ENCODE results near the gene SNAP47.
"Not testable (repeated sequence)": the region's sequence is repeated elsewhere in the genome, so short reads cannot be mapped to it uniquely, and the experiment has no call there.

Gene SNAP47, protein sequence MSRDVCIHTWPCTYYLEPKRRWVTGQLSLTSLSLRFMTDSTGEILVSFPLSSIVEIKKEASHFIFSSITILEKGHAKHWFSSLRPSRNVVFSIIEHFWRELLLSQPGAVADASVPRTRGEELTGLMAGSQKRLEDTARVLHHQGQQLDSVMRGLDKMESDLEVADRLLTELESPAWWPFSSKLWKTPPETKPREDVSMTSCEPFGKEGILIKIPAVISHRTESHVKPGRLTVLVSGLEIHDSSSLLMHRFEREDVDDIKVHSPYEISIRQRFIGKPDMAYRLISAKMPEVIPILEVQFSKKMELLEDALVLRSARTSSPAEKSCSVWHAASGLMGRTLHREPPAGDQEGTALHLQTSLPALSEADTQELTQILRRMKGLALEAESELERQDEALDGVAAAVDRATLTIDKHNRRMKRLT

DNA sequence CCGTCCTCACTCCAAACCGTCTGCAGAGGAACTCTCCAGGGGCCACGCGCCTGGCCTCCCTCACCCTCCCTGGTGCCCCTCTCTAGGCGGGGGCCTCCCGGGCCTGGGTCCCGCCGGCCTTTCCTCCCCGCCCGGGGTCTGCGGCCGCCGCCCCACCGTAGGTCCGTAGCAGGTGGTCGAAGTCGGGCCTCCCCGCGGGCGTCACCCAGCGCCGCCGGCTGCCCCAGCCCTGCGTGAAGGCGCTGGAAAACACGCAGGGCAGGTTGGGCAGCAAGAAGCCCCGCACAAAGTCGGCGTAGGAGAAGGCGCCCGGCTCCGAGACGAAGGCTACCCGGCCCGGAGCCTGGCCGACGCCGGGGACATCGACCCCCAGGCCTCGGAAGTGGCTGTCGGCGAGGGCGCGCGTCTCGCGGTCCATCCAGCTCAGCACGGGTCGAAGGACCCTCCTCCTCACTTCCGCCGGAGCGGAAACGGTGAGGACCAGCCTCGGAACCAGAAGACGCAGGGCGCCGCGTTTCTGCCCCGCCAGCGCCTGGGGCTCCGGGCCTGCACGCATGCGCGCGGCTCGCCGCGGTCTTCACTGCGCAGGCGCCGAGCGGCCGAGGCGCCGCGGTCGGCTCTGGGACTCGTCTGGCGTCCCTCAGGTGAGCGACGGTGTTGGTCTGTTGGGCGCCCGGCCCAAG lies at the start of gene SNAP47, which contains the start of gene JMJD4:
SNAP47 (plus strand) TSS at position 580 of the 683 bp plus-strand sequence. CDS start 12,302 bp downstream, outside the sequence.
JMJD4 (minus strand) TSS at position 447 of the 683 bp plus-strand sequence; CDS start at position 418, 29 bp downstream.
- peak; percentile 88 for DNase-seq

DNA sequence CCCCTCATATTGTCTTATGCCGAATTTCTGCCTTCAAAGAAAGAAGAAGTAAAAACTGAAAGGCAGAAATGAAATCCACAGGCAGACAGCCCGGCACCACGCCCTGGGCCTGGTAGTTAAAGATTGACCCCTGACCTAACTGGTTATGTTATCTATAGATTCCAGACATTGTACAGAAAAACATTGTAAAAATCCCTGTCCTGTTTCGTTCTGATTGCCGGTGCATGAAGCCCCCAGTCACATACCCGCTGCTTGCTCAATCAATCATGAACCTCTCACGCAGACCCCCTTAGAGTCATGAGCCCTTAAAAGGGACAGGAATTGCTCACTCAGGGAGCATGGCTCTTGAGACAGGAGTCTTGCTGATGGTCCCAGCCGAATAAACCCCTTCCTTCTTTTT lies 49.4 kb upstream of the SNAP47 start:
- DNase-seq: no peak

DNA sequence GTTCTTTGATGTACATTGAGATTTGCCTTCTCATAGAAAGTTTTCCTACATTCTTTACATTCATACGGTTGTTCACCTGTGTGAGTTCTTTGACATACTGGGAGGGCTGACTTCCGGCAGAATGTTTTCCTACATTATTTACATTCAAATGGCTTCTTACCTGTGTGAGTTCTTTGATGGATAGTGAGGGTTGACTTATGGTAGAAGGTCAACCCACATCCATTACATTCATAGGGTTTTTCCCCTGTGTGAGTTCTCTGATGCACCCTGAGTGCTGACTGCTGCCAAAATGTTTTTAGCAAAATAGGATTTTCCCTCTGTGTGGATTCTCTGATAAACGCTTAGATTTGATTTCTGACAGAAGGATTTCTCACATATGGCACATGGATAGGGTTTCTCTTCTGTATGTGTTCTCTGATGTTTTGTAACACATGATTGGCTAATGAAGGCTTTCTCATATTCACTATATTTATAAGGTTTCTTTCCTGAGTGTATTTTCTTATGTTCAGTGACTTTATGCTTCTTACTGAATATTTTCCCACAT lies 37.8 kb upstream of the SNAP47 start:
- no peak for DNase-seq

DNA sequence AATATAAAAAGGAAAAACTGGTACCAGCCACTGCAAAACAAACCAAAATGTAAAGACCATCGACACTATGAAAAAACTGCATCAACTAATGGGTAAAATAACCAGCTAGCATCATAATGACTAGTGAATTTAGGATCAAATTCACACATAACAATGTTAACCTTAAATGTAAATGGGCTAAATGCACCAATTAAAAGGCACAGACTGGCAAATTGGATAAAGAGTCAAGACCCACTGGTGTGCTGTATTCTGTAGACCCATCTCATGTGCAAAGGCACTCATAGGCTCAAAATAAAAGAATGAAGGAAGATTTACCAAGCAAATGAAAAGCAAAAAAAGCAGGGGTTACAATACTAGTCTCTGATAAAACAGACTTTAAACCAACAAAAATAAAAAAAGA lies 33.6 kb upstream of the SNAP47 start:
- not testable (repeated sequence) for DNase-seq

DNA sequence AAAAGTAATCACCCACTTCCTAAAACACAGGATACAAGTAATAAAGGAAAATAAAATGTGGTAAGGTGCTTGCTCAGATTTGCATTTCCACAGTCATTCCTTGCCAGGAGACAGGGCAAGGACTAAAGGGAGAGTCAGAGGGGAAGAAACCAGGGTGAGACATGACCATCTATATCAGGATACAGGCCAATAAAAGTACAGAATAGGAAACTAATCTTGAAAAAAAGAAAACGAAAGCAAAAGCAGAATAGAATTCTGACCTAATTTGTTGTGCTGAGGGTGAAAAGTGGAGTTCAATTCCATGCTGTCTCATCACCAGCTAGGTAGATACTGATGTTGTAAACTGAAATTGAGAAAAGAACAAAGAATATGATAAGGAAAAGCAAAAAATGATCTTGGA lies 27.4 kb upstream of the SNAP47 start:
- DNase-seq: no peak

DNA sequence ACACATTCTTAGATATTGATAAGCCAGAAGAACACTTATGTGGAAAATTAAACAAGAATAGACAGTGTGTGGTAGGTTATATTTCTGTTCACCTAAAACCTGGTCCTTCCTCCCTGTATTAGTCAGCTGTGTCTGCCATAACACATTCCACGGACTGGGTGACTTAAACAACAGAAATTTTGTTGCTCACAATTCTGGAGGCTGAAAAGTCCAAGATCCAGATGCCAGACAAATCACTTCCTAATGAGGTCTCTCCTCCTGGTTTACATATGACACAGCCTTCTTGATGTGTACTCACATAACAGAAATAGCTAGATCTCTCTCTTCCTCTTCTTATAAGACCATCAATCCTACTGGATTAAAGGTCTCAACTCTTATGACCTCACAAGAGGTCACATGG lies 25.8 kb upstream of the SNAP47 start:
- no peak for DNase-seq

DNA sequence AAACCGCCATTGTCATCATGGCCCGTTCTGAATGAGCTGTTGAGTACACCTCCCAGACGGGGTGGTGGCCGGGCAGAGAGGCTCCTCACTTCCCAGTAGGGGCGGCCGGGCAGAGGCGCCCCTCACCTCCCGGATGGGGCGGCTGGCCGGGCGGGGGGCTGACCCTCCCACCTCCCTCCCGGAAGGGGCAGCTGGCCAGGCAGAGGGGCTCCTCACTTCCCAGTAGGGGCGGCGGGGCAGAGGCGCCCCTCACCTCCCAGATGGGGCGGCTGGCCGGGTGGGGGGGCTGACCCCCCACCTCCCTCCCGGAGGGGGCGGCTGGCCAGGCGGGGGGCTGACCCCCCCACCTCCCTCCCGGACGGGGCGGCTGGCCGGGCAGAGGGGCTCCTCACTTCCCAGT lies 24.8 kb upstream of the SNAP47 start:
- not testable (repeated sequence) for DNase-seq

DNA sequence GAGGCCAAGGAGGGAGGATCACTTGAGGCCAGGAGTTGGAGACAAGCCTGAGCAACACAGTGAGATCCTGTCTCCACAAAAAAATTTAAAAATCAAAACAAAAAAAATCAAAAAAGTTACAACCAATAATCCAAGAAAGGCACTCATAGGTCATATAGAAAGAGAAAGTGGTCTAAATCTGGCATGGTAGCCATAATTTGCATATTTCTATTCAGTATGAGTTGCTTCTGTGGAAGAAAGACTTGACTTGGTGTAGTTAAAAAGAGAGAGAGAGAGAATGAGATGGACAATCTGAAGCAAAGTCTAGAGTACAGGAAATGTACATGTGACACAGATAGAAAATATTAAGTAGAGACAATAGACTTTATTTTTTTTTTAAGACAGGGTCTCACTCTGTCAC lies 22.6 kb upstream of the SNAP47 start:
- no peak for DNase-seq

DNA sequence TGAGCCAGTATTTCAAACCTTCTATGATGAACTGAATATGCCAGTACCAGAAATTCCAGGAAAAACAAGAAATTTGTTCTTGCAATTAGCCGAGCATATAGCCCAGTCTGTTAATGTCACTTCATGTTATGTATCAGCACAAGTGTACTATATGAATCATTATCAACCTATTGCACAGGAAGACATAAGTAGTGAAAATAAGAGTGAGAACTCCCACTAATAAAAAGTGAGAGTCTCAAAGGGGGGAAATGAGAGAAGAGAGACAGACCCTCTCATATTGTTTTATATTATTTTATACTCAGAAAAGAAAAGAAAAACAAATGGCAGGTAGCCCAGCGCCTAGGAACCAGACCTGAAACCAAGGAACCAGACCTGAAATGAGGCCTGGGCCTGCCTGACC lies 16.3 kb upstream of the SNAP47 start:
- DNase-seq: no peak

DNA sequence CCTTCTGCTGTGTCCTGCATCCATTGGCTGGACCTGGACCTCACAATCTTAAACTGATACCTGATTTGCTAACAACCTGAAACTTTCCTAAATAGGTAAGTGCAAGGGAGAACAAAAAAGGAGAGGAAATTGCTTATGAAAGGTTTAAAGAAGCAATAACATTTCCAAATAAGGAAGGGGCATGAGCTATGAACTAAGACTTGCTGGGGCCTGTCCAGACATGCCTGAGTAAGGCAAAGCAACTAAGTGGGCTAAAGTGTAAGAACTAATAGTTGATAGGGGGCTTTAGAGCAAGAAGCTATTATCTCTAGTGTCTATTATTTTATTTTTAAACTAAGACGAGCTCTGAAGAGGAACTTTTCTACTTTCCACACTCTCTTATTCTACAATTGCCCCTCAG lies 11.8 kb upstream of the SNAP47 start:
- DNase-seq: no peak

DNA sequence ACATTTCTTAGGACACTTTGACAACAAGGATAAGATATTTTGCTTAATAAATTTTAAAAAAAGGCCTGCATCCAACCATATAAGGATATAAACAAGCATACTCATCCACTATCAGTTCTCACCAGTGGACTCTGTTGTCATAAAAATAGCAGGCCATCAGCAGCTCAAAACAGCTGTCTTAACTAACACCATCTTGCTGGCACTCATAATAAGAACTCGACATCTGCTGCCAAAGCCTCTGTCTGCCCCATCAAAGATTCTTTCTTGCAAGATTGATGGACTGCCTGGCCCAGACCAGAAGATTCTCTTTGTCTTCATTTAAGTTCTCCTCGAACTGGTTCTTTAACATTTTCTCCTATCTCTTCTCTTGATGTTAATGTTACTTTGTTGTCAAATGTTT lies 10.2 kb upstream of the SNAP47 start:
- no peak for DNase-seq

DNA sequence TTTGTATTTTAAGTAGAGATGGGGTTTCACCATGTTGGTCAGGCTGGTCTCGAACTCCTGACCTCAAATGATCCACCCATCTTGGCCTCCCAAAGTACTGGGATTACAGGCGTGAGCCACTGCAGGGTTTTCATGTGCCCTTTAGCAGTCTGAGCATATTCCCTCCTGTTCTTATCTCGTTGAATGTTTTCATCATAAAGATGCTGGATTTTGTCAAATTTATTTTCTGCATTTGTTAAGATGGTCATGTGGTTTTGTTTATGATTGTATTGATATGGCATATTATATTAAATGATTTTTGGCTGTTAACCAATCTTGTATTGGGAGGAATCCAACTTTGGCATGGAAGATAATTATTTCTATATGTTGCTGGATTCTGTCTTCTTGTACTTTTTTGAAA lies 8.9 kb upstream of the SNAP47 start:
- DNase-seq: no peak

DNA sequence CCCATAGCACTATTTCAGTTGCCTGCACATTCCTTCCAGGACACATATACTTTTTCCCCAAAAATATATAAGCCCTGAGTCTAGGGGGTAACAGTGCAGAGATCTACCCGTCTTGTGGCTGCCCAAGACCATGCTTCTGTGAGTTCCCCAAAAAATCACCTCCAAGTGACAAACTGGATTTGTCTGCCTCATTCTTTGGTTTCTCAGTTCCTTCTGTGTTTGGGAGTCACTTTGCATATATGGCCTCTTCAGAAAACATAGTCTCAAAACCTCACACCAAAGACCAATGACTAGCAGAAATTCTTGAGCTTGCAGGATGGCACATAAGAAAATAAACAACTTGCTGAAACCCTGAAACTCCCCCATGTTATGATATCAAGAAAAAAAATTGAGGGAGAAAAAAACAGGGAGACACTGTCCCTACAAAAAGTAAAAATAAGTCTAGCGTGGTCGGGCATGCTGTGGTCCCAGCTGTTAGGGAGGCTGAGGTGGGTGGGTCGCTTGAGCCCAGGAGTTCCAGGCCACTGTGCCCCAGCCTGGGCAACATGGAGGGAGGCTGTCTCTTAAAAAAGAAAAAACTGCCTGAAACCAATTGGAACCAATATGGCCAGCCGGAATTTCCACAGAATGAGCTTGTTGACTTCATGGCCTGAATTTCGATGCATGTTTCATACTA lies 8.2 kb upstream of the SNAP47 start:
- DNase-seq: no peak

DNA sequence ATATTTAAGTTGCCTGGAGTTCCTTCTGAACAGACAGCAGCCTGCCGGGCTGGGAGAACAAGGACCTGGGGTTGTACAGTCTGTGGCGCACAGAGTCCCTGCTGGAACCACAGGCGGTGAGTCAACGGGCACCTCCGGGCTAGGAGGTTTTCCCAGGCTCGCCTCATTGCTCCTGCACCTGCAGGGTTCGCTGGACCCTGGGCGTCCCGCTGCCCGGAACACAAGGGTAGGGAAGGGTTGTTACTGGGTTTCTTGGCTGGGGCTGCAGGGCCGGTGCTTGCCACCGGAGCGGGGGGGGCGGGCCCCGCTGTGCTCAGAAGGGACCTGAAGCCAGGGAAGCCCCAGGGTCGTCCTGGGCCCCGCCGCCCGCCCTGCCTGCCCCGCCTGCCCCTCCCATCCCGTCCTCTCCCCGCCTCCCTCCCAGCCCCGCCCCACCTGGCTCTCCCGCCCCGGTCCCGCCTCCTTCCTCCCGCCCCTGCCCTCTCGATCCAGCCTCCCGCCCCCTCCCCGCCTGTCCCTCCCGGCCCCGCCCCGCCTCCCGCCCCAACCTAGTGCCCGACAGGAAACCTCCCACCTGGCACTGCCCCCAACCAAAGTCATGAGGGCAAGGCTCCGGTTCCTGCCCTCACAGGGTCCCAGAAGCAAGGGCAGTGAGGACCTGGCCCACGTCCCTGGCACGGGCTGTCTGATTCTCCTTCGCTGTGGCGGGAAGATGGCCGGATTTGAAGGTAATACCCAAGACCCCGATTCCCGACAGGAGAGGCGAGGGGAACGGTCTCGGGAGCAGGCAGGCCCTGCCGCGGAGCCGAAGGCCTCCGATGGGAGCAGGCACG lies 7.0 kb upstream of the SNAP47 start:
- DNase-seq: no peak

DNA sequence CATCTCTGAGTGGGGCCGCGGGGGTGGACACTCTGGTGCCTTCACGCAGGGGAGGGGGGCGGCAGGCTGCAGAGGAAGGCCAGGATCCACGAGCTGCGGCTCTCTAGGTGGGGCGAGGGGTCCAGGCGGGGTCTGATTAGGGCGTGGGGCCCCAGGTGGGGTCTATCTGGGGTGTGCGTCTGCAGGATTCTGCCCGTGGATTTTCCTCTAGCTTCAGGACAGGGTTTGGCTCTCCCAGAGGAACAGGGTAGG lies 6.4 kb upstream of the SNAP47 start:
- DNase-seq: no peak

DNA sequence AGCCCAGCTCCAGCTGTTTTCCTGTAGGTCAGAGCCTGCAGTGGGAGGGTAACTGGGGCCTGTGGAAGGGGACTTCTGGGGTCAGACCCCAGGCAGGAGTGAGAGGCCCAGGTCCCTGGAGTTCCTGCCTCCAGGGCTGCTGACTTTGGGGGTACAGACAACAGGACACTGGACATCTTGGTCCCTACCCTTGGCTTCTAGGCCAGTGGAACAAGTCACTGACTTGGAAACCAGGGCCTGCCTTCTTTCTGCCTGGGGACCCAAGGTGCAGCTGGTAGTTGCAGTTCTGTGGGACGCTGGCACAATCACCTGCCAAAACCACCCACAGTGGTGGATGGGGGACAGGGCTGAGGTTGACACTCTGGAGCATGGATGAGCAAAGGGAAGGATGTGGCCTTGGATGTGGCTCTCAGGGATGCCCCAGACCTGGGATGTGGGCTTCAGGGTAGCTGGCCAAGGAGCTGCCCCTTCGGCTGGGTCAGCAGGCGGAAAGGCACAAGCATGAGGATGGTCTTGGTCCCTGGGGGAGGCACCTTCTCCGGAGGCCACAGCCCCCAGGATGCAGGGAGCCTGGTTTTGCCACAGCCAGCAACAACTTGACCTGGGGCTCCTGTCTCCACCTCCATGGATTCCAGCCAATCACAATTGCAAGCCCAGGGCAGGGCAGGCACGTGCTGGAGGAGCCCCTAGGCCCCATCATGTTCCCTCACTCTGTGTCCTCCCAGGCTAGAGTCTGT lies 5.9 kb upstream of the SNAP47 start:
- DNase-seq: no peak

DNA sequence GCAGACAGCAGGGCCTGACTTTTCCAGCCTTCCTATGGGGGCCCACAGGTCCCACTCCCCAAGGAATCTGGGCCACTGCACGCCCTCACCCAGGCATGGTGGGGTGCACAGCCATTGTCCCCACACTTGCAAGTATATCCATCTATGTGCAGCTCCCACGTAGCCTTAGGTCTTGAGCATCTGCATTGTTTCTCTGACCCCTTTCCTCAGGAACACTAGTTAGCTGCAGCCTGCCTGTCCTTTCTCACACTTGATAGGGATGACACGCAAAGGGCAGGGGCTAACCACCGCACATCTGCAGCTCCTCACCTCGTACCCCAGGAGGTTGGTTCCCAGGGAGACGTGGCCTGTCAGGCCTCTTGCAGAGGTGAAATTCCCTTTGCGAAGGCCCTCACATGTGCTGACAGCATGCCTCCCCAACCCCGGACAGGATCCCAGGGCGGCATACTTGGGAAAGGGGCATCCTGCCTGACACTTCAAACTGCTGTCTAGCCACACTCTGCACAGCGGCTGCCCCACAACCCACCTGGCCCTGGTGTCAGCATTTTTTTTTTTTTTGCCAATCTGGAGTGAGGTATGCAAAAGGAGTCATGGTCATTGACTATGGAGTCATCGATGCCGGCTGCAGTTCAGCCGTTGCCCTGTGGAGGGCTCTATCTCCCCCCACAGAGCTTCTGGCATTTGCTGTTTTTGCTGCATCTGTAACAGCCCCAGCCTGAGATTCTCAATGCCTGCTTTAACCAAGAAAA lies 5.2 kb upstream of the SNAP47 start:
- DNase-seq: peak; percentile 23

DNA sequence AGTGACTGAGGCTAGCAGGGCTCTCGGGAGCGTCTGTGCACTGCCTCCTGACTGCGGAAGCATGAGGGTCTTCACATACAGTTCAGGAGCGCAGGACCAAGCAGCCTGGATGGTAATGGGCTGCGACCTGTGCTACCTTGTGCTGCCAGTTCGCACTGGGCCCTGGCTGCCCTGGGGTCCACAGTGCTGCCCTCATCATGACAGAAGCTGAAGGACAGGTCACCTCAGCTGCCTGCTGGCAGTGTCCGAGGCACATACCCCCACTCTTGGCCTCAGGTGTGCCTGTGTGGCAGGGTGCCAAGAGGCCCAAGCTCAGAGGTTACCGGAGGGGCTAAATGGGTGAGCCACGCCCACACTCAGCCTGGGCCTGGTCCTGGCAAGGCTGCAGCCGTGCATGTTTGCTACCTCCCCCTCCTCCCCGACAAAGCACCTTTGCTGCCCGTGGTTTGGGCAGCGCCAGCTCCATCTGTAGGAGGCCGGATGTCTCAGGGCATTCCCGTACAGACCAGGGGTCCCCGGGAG lies 4.5 kb upstream of the SNAP47 start:
- DNase-seq: no peak

DNA sequence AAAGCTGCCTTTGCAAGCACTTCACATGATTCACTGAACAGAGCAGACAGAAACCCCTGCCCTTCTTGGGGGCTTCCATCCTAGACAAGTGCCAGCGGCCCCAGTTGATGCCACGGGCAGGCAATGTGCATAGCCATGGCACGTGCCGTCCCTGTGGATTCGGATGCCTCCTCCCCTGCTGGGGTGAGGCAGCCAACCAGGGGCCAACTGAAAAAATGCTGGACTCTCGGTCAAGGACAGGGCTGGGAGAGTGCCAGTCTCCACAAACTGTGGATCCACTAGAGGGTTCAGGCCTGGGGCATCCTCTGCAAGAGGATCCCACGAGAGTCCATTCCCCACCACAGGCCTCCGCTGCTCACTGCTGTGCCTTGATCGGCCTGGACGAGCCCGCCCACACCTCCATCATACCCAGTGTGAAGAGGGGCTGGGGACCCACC lies 4.0 kb upstream of the SNAP47 start:
- DNase-seq: no peak

DNA sequence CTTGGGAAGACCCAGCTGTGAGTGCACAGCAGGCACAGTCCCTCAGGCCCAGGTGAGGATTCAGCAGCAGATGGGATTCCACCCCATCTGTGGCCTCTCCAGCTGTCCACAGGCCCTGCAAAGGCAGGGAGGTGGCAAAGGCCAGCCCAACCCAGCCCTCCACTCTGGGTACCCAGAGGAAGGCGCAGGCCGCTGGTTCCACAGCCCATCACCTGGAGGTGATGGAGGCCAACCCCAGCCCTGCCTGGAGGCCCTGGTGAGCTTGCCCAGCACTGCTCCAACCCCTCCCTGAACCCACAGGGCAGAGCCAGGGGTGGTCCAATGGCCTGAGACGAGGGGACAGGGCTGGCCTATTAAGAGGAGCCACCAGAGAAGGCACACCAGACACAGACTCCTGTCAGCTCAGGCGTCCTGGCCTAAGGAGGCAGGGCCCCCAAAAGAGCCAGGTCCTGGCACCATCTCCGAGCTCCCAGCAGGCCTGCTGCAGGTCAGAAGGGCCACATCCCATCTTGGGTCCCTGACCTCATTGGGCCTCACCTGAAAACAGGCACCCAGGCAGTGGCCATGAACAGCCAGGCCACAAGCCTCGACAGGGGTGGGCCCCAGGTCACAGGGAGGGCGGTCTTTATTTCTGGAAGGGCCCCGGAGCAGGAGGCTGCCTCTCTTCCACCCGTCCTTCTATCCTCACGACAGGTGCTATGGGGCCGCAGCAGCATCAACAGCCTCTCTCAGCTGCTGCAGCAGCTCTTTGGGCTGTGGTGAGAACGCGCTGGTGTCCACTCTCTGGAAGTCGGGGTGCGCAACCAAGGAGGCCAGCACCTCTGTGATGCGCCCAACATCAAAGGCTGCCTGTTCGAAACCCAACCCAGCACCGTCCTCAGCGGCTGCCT lies 3.3 kb upstream of the SNAP47 start:
- DNase-seq: no peak

All from inflammatory macrophage treated with lipopolysaccharide for 4 hours (primary cell).